ENCODE data around the gene SORCS2.

Gene SORCS2

DNA sequence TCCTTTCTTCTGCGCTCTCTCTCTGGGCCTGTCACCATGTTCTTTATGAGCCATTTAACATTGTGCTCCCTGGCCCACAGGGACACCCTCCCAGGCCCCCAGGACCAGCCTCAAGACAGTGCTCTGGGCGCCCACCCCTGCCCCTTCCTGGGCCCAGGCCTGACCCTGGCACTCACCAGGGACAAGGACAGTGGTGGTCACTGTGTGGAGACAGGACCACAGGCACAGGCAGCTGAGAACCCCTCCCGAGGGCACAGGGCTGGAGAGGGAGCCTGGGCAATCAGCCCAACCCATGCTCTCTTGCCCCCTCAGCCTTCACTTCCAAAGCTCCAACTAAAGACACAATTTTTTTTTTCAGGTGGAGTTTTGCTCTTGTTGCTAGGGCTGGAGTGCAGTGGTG is 460.6 kb downstream of the SORCS2 start:
- DNase-seq (ENCODE audit: low read depth): no peak

DNA sequence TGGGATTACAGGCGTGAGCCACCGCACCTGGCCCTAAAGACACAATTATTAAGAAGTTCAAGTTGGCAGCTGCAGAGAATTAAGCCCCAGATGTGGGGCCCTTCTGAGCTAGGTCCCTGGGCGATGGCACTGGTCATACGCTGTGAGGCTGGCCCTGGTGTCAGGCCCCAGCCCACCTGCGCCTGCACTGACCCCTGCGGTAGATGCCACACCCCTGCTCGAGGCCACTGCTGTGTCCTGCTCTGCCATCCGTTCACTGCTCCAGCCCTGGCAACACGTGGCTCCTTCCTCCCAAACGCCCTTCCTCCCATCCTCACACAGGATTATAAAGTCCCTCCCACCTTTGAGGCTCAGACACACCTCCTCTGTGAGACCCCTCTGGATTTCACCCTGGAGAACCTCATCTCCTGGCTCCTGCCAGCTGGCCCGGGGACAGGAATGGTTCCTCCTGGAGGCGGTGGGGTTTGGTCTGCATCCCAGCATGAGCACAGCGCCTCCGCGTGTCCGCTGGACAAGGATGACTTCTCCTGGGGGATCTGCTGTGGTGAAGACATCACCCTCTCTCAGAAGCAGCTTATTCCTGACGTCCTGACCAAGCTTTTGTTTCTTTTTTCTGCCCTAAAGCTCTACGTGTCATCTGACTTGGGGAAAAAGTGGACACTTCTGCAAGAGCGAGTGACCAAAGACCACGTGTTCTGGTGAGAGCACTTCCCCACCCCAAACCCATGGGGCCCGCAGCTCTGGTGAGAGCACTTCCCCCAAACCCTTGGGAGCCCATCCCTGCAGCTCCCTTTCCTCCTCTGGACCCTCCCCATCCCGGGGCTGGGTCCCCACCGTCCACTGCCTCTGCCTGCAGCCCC is 461.4 kb downstream of the SORCS2 start:
- no peak for DNase-seq (ENCODE audit: low read depth)

DNA sequence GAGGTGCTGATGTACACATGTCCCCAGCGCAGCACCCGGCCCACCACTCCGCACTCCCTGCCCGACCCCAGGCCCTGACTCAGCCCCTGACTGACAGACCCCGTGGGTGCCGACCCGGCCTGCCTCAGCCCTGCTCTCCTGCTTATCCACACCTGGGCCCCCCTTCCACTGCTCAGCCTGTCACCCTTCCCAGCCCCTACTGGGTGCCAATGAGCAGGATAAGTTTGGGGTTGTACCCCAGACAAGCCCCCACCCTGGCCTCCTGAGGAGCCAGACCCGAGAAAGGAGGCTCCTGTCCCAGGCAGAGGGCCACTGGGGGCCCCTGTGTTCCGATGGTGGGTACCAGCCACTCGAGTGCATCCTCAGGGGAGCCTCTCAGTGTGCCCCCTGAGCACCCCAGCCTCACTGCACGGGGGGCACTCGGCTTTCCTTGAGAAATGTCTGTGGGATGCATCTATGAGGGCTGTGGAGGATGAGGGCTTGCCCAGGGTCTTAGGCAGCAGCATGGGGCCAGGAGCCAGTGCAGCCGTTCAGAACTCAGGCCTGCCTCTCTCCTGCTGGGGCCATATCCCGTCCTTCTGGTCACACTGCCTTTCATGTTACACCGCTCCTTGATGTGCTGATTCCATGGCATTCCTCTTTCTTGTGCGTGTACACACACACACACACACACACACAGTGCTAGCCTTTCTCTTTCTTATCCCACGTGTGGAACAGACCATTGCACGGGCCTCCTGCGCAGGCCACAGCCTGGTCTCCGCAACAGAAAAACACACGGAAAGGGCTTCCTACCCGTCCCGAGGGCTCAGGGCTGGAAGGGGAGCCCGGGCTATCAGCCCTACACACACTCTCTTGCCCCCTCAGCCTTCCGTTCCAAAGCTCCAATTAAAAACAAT is 462.5 kb downstream of the SORCS2 start:
- DNase-seq (ENCODE audit: low read depth): no peak

DNA sequence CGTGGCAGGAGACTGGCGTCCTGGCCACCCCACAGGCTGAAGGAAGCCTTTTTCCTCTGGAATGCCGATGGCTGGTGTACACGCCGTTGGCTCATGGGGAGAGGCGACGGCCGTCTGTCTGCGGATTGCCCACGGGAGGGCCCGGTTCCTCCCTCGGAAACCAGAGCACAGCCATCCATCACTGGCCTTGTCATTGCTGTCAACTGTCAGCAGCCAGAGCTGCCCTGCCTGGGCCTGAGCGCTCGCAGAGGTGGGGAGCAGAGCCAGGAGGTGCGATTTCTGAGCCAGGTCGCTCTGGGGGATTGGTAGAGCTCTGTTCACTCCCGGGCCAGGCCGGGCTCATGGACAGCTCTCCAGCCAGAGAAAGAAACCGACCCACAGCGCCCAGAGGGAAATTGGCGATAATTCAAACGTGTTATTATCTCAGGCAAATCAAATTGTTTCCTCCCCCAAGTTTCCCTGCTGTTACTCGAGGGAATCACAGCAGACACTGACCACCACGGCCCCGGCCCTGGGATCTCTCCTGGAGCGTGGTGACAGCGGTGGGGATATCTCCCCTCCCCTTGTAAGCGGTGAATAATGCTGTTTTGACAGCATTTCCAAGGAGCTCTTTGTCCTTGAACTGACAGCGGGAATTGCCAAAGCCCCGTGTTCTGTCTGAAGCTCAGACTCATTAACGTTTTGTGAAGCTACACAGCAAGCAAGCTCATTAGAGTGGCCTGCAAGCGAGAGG is 463.3 kb downstream of the SORCS2 start:
- no peak for DNase-seq (ENCODE audit: low read depth)

DNA sequence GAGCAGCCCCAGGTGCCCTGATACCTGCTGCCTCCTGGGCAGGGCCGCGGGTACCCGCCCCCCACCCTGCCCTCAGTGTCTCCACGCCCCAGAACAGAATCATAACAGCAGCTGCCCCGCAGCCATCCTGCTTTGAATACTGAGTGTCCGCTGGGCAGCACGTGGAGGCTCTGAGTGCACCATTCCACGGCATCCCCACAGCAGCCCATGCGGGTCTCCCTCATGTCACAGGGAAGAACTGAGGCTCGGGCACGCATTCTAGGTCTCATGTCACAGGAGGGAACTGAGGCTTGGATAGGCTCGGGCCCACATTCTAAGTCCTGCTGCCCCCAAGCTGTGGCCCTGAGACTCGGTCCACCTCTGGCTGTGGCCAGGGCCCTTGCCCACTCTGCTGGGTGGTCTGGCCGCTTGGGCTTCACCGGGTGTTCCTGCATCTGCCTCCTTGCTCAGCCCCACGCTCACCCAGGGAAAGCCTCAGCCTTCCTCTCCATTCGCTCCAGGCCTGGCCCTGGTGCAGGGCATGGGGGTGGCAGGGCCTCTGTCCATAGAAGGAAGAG is 464.0 kb downstream of the SORCS2 start:
- DNase-seq (ENCODE audit: low read depth): no peak

DNA sequence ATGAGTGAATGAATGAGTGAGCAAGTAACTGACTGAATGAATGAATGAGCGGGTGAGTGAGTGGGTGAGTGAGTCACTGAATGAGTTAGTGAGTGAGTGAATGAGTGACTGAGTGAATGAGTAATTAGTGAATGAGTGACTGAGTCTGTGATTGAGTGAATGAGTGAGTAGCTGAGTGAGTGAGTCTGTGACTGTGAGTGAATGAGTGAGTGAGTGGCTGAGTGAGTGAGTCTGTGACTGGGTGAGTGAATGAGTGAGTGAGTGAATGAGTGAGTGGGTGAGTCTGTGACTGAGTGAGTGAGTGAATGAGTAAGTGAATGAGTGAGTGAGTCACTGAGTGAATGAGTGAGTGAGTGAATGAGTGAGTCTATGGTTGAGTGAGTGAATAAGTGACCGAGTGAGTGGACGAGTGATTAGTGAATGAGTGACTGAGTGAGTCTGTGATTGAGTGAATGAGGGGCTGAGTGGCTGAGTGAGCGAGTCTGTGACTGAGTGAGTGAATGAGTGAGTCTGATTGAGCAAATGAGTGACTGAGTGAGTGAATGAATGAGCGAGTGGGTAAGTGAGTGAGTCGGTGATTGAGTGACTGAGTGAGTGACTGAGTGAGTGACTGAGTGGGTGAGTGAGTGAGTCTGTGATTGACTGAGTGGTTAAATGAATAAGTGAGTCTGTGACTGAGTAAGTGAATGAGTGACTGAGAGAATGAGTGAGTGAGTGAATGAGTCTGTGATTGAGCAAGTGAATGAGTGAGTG is 465.4 kb downstream of the SORCS2 start:
- DNase-seq (ENCODE audit: low read depth): no peak

DNA sequence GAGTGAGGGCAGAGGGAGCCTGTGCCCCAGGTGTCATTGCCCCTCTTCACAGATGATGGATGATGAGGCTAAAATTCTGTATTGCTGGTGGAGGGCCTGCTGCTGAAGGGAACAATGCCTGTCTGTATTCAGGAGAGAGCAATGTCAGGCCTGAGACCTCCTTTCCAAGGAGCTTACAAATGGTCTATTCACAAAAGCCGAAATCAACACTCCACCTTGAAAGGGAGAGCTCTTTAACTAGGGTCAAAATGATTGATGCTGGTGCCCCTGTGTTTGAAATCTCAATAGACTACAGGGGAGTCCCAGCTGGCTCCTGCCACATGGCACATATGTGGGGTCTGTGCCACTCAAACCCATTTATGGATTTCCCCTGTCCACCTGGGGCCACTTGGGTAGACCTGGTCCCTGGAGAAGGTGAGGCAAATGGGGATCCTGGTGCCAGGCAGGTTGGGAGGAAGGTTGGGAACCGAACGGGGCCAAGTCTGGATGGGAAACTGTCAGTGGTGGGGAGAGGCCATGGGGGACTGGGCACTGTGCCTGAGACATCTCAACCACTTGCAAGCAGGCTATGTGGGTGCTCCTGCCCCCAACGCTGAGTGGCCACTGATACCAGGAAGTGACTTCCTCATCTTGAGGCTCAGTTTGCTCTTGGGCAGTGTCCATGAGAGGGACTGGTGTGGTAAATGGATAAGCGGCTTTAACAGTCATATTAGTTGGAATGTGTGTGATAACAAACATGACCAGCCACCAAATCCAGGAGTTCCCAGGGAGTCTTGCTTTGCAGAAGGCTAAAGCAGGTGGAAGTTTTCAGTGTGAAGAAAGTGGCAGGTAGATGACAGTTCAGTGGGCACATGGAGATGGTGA is 466.2 kb downstream of the SORCS2 start:
- no peak for DNase-seq (ENCODE audit: low read depth)

DNA sequence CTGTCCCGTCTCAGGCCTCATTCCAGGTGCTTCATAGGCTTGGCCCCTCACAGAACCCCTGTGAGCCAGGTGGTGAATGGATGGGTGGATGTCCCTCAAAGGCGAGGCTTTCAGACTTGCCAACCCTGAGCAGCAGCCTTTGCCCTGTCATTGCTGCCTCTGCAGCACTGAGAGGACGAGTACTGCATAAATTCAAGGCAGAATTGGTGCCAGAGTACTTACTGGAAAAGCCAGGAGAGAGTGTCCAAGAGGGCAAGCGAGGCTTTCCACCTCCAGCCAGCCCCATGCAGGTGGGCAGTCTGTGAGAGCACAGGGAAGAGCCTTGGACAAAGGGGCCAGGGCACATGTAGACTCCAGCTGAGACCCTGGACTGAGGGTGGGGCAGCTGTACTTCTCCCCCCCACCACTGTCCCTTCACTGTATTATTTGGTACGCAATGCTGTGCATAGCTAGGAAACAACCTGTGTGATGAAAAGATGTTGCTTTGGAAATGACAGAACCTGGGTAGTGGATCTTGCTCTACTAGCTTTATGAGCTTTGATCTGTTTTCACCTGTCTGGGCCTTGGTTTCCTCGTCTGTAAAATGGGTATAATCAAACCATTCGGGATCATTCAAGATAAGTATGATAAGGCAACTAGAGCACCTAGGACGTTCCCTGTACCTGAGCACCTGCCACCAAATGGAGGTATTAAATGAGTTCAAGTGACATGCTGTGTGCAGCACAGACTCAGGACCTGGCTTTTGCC is 467.3 kb downstream of the SORCS2 start:
- DNase-seq (ENCODE audit: low read depth): no peak

DNA sequence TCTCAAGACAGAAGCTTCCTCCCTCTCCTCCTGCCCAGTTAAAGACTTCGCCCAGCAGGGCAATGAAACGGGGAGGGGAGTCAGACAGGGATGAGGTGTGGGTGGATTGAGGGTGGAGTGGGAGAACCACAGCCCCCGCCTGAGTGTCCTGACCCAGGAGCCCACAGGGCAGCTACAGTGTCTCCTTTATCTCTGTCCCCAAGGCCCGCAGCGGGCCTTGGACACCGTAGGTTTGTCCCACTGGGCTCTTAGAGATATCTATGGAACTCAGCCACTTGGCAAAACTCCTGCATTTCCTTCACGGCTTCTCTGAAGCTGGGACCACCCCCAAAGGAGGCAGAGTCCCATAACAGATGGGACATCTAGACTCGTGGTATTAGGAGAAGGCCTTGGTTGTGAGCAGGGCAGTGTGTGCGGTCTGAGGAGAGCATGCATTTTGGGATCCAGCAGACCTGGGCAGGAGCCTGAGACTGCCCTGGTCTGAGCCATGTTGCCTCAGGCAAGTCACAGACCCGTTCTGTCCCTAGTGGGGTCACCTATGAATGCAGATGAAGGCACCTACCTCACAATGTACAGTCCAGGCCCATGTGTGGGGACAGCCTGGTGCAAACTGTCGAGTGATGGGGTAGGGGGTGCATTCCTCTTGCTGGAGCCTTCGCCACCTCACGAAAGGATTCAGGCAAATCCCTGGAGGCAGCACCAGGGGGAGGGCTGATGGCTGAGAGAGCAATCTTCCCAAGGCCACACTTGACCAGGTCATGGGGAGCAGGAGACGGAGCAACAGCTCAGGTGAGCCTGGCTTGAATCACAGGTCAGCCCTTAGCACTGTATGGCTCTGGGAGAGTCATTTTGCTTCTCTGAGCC is 468.1 kb downstream of the SORCS2 start:
- no peak for DNase-seq (ENCODE audit: low read depth)

DNA sequence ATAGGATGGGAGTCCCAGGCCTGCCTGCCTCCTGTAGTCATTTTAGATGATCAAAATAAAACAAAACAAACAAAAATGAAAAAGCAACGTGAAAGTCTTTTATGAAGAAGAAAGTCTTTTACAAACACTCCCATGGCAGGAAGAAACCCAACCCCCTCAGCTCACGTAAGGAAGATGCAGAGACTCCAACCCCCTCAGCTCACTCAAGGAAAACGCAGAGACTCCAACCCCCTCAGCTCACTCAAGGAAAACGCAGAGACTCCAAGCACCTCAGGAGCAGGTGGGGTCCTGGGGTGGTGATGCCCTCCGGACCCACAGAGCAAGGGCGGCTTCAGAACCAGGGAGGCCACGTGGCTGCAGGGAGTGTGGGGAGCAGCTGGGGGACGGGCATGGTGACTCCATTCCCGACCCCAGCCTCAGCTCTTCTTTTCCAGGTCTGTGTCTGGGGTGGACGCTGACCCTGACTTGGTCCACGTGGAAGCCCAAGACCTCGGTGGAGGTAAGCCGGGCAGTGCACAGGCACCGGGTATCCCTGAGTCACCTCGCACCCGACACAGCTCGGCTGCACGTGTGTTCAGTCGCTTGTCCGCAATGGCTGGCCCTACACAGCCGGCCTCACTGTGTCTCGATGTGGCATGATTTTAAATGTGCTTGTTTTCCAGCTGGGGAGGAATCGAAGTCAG is 468.9 kb downstream of the SORCS2 start:
- no peak for DNase-seq (ENCODE audit: low read depth)

DNA sequence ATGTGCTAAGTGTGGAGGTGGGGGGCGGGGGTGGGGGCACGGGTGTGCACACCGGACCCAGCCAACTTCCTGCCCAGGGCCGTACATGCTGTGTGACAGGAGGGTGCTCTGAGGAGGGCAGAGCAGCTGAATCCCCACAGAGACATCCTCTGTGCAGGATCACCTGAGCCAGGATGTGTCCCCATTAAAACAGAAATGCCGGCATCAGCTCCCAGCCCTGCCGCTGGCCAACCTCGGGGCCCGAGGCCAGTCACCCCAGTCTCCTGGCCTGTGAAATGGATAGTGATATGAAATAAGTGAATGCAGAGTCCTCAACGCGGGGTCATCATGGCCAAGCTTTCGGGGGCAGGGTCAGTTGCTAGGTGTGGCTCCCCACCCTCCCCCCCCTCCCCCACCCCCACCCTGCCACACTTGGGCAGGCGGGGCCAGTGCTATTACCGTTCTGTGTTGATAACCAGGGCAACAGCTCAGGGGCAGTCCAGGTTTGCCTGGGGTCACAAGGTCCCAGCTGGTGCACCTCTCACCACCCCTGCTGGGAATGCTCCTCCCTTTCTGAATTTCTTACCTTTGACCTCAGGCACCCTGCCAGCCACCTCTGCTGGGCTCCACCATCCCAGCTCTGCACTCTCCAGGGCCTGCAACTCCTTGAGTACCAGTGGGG is 469.6 kb downstream of the SORCS2 start:
- DNase-seq (ENCODE audit: low read depth): no peak

DNA sequence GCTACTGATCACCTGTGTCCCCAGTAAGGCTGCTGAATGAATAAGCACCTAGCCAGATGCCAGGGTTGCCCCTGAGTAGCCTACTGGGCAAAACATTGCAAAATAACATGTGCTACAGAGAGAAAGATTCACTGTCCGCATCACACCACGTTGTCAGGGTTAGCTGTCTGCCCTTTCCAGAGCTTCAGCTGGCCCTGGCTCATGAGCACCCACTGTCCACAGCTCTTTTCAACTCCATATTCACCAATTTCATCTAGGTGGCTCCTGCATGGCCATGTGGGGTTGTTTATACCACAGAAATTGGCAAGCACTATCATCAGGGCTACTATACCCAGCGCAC is 470.1 kb downstream of the SORCS2 start:
- DNase-seq (ENCODE audit: low read depth): no peak

DNA sequence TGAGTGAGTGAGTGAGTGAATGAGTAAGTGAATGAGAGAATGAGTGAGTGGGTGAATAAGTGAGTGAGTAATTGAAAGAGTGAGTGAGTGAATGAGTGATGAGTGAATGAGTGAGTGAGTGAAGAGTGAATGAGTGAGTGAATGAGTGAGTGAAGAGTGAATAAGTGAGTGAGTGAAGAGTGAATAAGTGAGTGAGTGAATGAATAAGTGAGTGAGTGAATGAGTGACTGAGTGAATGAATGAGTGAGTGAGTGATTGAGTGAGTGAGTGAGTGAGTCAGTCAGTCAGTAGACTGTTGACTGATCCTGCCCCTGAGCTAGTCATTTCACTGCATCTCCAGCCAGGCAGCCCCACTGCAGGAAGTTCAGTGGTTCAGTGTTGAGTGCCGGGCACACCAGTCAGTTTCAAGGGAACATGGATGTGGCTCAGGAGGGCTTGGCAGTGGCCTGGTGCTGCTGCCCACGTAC is 470.8 kb downstream of the SORCS2 start:
- DNase-seq (ENCODE audit: low read depth): no peak

DNA sequence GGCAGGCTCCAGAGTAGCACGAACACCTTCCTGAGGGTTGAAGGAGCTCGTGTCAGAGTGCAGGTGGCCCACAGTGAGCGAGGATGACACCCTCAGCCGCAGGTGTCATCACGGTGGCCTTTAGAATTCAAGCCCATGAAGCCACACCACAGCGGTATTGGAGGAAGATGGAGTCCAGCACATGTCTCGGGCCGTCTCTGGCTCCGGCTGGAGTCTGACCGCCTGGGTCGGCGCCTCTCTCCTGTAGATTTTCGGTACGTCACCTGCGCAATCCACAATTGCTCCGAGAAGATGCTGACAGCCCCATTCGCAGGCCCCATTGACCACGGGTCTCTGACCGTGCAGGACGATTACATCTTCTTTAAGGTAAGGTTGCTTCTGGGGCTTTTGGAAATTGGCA is 471.8 kb downstream of the SORCS2 start:
- DNase-seq (ENCODE audit: low read depth): no peak

DNA sequence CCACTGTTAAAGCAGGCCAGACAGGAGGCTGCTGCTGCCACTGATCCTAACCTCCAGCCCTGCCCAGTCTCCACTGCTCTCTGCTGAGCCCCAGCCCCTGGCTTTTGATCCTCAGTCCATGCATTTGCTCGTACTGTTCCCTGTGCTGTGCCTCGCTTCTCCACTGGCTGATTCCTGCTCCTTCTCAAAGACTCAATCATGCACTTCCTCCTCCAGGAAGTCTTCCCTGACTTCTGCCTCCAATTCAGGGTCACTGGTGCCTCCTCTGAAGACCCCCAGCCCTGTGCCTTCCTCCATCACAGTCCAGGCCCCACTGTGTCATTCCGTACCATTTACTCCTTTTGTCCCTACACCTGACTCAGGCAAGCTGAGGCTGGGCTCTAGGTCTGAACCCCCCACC is 473.0 kb downstream of the SORCS2 start:
- no peak for DNase-seq (ENCODE audit: low read depth)

DNA sequence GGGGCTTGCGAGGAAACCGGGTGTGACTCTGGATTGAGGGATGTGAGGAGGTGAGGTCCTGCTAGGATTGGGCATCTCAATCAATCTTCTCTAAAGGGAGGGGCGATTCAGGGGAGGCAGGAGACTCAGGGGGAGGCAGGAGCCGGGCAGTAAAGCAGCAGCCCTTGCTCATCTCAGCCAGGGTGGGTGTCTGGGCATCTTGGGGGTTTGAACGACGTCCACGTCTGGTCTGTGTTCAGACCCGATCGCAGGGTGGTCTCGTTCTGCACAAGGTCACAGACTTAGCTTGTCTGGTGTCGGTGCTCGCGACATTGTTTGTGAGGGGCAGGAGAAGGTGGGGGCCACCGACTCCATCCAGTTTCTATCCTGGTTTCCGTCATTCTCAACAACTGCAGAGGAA is 473.7 kb downstream of the SORCS2 start:
- DNase-seq (ENCODE audit: low read depth): no peak

DNA sequence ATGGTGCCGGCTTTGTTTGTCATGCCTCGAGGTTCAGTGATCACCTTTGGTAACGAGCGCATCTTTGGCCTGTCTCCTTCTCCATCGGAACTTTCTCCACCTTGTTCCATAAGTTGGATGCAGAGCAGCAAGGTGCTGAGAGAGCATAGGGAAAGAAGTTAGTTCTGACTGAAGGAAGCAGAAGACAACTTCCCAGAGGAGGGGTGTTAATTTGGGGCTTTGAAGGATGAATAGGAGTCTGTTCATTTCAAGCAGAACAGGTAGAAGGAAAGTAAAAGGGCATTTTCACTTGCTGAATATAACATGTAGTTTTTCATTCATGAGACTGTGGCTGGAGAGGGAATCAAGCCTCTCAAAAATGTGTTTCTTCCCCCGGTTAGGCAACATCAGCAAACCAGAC is 474.4 kb downstream of the SORCS2 start:
- no peak for DNase-seq (ENCODE audit: low read depth)

DNA sequence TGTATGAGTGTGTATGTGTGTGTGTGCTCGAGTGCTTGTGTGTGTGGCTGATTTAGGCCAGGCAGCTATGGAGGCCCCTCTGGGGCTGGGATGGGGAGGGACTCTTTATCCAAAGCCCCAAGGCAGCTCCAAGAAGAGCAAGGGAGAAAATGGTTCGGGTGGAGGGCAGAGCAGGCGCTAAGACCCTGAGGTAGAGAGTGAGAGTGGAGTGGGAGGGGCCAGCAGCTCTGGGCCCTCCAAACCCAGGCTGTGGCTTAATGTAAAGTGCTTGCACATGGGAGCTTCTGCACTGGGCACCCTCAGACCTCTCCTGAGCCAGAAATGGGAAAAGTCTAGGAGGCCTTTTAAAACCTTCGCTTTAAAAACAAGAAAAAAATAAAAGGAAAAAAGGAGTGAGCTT is 475.9 kb downstream of the SORCS2 start:
- DNase-seq (ENCODE audit: low read depth): no peak
